Neural cell (in vitro differentiated cells): ENCODE results near the gene MAPK8IP2.

Experiments
- CTCF ChIP-seq: fragments of 450-650 bp; IDR thresholded peaks from 2 replicates; pipeline ENCODE4 v1.5.1; 2014; ENCODE audit warnings: antibody characterized with exemption, mild to moderate bottlenecking, moderate library complexity; ENCODE audit not compliant: poor library complexity, severe bottlenecking
- EP300 ChIP-seq: fragments of 450-650 bp; conservative IDR thresholded peaks from 2 replicates; pipeline ENCODE4 v1.6.1; 2014; ENCODE audit warnings: antibody characterized with exemption, mild to moderate bottlenecking, moderate library complexity; ENCODE audit not compliant: poor library complexity, severe bottlenecking
- MXI1 ChIP-seq: fragments of 450-650 bp; conservative IDR thresholded peaks from 2 replicates; pipeline ENCODE4 v1.6.1; 2014; ENCODE audit warnings: antibody characterized with exemption, mild to moderate bottlenecking; ENCODE audit not compliant: poor library complexity, severe bottlenecking
- SMC3 ChIP-seq: fragments of 450-650 bp; conservative IDR thresholded peaks from 2 replicates; pipeline ENCODE4 v1.6.1; 2014; ENCODE audit warnings: antibody characterized with exemption, mild to moderate bottlenecking, moderate library complexity; ENCODE audit not compliant: poor library complexity

- TF ChIP-seq SMC3 (no peak), MXI1 (no peak), CTCF (no peak), EP300 (no peak)
Observed at GRCh38 chr22:50551160-50551752, 49.3 kb upstream of the MAPK8IP2 start.
